ENCODE data around the gene PCNX2.
"Not testable (repeated sequence)": the region's sequence is repeated elsewhere in the genome, so short reads cannot be mapped to it uniquely, and the experiment has no call there.

Gene PCNX2

DNA sequence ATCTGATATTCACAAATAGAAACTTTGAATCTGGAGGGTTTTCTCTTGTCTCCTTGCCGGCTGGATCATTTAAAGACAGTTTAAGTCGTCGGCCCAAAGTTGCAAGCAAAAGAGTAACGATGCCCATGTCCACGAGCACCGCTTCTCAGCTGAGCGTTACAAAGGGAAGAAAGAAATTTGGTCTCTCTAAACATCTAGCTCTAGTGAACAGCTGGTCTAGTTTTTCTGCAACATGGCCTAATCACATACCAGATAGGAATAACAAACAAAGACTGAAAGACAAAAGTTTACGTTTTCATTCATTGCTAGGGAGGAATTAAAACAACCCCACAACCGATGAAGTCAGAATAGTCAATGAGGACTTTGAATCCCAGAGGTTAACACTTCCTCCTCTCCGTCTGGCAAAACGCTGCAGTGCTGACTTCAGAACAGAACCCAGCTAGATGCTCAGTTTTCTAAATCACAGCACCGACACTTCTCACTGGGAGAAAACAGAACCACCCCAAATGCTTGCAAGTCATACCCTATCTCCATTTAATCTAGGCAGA is 275.7 kb downstream of the PCNX2 start:
- H3K4me3 ChIP-seq (ENCODE audit: low read length), result no peak overlapping the region
- no peak for TF ChIP-seq ZNF274 (IDR thresholded peaks at IDR 0.05; ENCODE audit: low read depth, low read length)

DNA sequence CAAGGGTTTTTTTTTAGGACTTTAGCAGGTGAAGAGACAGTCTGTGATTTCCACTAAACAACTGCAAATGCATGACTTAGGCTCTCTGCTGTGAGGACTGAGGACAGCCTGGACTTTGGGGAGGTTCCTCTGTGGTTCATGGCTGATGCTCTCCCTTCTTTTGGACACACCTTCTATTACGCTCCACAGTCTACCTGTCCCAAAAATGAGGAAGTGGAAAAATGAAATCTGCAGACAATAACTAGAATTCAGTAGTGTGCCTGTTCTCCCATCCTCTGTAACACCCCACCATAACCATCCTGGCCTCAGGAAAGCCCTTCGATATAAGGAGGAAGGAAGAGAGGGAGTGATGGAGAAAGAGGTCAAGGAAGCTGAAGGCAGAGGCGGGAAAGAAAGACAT is 276.4 kb downstream of the PCNX2 start:
- TF ChIP-seq ZNF274 (IDR thresholded peaks at IDR 0.05; ENCODE audit: low read depth, low read length), result no peak
- H3K4me3 ChIP-seq (ENCODE audit: low read length), result no peak overlapping the region

DNA sequence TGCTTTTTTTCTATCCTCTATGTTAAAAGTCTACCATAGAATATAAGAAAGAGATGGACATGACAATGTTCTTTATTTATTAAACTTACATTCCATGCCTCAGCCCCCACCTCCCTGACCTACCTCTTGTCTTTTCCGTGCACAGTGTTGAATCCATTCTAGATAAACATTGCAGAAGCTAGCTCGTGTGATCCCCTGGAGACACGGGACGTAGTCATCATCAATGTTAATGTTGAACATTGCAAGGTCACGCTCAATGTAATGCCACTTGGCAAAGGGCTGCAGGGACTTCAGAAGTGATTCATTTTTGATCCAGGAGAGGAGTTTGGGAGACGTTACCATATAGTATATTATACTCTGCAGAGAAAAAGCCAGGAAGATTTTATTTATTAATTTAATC is 278.7 kb downstream of the PCNX2 start:
- no peak overlapping the region for H3K4me3 ChIP-seq (ENCODE audit: low read length)
- TF ChIP-seq ZNF274 (IDR thresholded peaks at IDR 0.05; ENCODE audit: low read depth, low read length), result no peak

DNA sequence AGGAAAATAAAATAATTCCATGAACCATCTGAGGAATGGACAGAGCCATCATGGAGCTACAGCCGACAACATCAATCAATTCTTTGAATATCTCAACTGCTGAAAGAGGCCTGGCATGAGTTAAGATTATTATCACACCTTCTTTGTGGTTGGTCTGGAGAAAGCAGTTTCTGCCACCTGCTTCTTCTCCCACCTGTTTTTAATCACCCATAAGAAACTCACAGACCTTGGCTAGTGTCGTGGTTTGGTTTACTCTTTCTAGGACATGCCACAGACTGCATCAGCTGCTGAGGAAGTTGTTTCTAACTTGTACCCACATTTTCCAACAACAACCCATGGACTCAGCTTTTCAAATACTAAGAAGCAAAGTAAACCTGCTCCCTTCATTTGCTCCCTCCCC is 279.6 kb downstream of the PCNX2 start:
- no peak for TF ChIP-seq ZNF274 (IDR thresholded peaks at IDR 0.05; ENCODE audit: low read depth, low read length)

DNA sequence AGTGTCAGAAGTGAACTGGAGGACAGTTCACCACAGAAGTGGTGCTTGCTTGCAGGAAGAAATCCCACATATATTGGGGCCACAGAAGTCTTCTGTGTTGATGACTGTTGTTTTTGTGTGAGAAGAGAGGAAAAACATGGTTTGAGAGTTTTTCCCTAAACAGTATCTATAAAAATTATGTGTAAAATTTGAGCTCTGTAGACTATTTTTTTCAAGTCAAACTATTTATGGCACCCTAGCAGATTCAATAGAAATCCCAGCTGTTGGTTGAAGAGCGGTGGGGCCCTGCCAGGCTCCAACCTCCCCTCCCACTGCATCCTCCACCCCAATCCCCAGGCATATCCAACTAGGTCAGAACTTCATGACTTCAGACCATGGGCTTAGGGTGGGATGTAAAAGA is 283.5 kb downstream of the PCNX2 start:
- H3K4me3 ChIP-seq (ENCODE audit: low read length), result no peak overlapping the region
- TF ChIP-seq ZNF274 (IDR thresholded peaks at IDR 0.05; ENCODE audit: low read depth, low read length), result no peak

More for the DNA sequence above, 279.6 kb downstream of the PCNX2 start:
- H3K4me3 ChIP-seq (ENCODE audit: low read length), result no peak overlapping the region

DNA sequence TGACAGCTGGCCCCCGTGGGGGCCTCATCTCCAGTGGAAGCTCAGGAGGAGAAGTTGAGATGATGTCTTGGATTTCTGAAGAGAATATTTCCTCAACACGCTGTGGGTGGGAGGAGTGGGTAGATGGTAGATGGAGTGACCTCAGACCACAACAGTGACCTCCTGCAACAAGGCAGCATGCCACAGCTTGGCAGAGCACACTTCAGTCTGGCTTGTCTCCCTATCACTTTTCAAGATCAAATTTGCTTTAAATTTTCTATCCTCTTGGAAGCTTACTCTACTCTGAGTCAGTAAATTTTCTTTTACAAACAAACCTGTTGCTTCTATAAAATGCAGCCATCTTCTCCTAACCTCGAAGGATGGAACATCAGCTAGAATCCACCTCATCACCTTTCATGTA is 285.4 kb downstream of the PCNX2 start:
- H3K4me3 ChIP-seq (ENCODE audit: low read length), result no peak overlapping the region
- no peak for TF ChIP-seq ZNF274 (IDR thresholded peaks at IDR 0.05; ENCODE audit: low read depth, low read length)

DNA sequence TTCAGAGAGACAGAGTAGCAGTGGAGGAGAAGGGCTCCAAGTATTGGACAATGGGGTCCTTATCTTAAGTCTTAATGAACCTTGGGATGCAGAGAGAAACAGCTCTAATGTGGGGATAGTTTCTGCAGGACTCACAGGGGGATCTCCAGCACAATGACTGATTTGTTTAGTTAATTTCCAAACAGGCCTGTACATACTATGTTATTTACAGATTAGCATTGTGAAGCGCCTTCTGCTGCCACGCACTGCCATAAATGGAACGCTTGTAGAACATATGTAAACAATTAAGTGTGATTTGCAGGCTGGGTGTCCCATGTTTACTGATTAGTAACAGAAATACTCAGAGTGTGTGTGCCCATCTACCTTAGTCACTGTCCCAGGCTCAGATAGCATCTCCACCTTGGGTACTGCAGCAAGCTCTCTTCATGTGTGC is 289.0 kb downstream of the PCNX2 start:
- no peak overlapping the region for H3K4me3 ChIP-seq (ENCODE audit: low read length)
- no peak for TF ChIP-seq ZNF274 (IDR thresholded peaks at IDR 0.05; ENCODE audit: low read depth, low read length)

DNA sequence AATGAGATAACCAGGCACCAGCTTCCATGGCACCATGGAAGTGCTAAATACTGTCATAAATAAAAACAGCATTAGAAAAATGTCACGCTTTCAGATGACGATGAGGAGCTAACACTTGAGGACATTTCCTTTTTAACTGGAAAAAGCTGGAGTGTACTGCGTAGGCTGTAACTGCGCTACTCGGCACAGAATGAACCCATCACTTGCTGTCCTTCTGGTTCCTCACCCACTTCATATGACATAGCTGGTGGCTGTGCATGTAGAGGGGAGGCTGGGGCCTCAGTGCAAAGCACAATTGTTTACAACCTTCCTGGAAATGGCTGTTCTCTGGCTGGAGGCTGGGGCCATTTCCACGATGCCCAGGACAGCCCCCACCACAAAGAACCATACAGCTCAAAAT is 289.4 kb downstream of the PCNX2 start:
- no peak overlapping the region for H3K4me3 ChIP-seq (ENCODE audit: low read length)
- TF ChIP-seq ZNF274 (IDR thresholded peaks at IDR 0.05; ENCODE audit: low read depth, low read length), result no peak

DNA sequence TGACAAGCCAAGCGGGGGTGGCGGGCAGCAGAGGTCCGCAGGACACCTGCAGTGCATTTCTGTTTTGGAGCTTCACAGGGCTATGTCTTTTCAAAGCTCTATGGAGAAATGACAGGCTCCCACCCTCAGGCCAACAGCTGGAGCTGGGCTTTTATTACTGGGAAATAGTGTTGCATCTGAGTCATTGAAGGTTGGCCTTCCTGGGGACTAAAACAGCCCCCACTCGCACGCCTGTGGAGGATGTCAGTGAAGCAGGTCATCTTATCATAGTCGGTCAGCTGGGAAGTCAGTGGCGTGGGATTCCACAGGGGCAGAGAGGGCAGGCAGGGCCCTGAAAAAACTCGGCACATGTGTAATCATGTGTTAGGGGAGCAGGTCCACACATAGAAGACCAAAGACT is 289.8 kb downstream of the PCNX2 start:
- TF ChIP-seq ZNF274 (IDR thresholded peaks at IDR 0.05; ENCODE audit: low read depth, low read length), result no peak
- H3K4me3 ChIP-seq (ENCODE audit: low read length), result no peak overlapping the region

DNA sequence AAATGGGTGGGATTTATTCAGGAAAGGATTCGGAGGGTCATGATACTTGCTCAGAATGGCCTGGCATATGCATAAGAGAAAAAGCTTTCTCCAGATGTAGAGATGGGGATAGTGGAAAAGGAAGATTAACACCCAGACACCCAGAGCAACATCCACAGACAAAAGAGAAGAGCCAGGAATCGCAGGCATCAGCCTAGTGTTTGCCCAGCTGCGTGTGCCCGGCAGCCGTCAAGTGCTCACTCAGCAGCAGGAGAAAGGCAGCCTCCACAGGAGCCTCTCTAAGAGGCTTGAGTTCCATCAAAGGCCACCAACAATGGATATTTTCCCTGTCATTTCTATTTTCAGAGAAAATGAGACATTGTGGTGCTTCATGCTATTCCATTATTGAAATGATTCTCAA is 290.4 kb downstream of the PCNX2 start:
- TF ChIP-seq ZNF274 (IDR thresholded peaks at IDR 0.05; ENCODE audit: low read depth, low read length), result no peak

DNA sequence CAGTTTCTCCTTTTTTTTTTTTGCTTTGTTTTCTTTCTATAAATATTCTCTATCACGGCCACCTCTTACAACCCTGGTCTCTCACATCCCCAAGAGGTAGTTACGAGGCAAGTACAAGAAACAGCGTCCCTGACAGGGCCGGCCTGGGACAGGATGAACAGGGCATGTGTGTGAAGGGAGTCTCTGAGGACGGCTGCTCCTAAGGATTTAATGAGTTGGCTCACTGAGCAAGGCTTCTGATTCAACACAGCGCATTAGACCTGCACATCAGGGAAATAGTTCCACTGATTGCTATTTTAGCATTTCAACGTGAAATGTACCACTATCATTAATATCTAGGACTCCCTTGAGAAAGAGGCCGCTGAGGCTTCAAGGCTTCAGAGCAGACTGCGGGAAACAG is 291.1 kb downstream of the PCNX2 start:
- TF ChIP-seq ZNF274 (IDR thresholded peaks at IDR 0.05; ENCODE audit: low read depth, low read length), result no peak
- H3K4me3 ChIP-seq (ENCODE audit: low read length), result no peak overlapping the region

More for the DNA sequence above, 290.4 kb downstream of the PCNX2 start:
- H3K4me3 ChIP-seq (ENCODE audit: low read length), result no peak overlapping the region

DNA sequence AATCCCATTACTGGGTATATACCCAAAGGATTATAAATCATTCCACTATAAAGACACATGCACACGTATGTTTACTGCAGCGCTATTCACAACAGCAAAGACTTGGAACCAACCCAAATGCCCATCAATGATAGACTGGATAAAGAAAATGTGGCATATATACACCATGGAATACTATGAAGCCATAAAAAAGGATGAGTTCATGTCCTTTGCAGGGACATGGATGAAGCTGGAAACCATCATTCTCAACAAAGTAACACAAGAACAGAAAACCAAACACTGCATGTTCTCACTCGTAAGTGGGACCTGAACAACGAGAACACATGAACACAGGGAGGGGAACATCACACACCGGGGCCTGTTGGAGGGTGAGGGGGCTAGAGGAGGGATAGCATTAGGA is 291.9 kb downstream of the PCNX2 start:
- not testable (repeated sequence) for H3K4me3 ChIP-seq (ENCODE audit: low read length)

DNA sequence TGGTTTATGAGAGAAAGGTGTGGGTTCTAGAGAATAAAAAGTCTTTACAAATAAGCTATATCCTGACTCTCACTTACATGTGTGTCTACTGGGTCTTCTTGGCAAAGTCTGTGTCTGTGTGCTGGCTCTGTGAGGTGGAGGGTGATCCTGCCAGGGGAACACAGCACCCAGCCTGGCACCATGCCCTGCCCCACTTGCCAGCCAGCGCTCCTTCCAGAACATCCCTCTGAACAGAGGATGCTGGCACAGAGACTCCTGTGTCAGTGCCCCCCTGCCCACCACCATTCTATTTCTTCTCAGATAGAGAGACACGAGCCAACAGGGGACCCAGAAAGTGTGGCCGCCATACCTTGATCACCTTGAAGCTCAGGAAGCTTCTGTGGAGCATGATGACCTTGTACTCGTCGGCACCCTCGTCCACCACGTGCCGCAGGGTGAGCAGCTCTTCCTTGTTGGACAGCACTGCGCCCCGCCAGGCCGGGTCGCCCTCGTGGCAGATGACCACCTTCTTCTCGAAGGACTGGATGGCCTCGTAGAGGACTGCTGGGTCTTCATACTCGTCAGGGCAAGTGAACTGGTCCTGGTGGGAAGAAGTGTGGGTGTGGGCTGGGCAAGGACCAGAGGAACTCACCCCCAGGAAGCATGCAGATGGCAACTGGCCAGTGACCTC is 295.4 kb downstream of the PCNX2 start:
- no peak for TF ChIP-seq ZNF274 (IDR thresholded peaks at IDR 0.05; ENCODE audit: low read depth, low read length)
- H3K4me3 ChIP-seq (ENCODE audit: low read length), result no peak overlapping the region

DNA sequence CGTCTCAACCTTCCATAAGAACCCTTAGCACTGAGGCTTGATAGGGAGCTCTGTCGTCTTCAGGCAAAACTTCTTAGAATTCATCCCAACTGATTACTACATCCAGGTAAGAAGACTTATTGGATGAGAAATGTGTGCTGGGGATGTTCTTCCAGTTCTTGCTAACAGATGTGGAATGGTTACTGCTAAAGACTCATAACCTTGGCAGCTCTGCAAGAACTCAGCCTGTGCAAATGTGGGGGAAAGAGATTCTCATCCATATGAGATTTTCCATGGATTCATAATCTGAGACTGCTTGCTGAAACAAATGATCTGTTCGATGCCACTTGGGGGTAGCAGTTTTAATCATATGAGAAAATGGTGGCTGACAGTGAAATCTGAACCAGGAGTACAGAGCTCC is 296.9 kb downstream of the PCNX2 start:
- TF ChIP-seq ZNF274 (IDR thresholded peaks at IDR 0.05; ENCODE audit: low read depth, low read length), result no peak
- no peak overlapping the region for H3K4me3 ChIP-seq (ENCODE audit: low read length)

DNA sequence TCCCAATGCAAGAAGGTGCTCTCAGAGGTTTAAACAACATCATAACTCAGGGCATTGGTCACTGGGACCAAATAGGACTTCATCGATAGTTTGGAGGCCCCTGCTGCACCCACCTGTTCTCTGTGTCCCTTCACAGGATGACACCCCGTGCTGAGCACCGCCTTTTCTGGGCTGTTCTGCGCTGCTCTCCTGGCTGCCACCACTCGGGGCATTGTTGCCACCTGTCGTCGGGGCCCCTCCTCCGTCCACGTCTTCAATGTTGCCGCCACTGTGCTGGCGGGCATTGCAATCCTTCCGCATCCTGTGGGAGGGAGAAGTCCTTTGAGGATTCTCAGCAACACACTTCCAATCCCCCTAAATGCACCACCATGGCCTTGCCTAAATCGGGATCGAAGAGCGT is 297.4 kb downstream of the PCNX2 start:
- no peak for TF ChIP-seq ZNF274 (IDR thresholded peaks at IDR 0.05; ENCODE audit: low read depth, low read length)
- no peak overlapping the region for H3K4me3 ChIP-seq (ENCODE audit: low read length)

DNA sequence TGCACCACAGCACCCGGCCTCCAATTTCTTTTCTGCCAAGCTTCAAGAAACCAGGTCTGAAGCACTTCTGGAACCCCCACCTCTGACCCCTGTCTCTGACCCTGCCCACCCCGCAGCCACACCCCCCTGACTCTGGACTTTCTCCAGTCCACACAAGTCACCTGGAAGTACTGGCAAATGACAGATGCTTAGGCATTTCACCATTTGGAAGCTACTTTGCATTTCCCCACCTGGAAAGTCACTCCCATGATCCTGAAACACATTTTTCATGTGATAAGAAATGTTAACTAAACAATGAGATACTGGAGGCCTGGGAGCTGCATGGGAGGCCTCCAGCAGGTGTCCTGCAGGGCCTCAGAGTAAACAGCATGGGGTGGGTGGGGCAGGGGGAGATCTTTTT is 299.4 kb downstream of the PCNX2 start:
- TF ChIP-seq ZNF274 (IDR thresholded peaks at IDR 0.05; ENCODE audit: low read depth, low read length), result no peak
- no peak overlapping the region for H3K4me3 ChIP-seq (ENCODE audit: low read length)

All from GM08714 (cell line).